Measurements from ENCODE around the gene CROCC.

GRCh38 chr1:16967095-16967575, 45.4 kb downstream of the CROCC start:
- TF ChIP-seq POLR2A (IDR thresholded peaks at IDR 0.05): no peak
- no peak for TF ChIP-seq CTCF (IDR thresholded peaks at IDR 0.05)
- no peak for TF ChIP-seq EP300 (IDR thresholded peaks at IDR 0.05)
